ENCODE data around the gene HES7. TPM values are rescaled to one million over a fixed set of nuclear protein-coding genes. Genes with fewer than 3 reads are reported as not detected.
A peak's percentile ranks its signal among the peaks of the same experiment; 100 is the strongest.

Gene HES7
- total RNA-seq, 2 experiments from 2014 or later: 0.52 to 0.53 TPM

DNA sequence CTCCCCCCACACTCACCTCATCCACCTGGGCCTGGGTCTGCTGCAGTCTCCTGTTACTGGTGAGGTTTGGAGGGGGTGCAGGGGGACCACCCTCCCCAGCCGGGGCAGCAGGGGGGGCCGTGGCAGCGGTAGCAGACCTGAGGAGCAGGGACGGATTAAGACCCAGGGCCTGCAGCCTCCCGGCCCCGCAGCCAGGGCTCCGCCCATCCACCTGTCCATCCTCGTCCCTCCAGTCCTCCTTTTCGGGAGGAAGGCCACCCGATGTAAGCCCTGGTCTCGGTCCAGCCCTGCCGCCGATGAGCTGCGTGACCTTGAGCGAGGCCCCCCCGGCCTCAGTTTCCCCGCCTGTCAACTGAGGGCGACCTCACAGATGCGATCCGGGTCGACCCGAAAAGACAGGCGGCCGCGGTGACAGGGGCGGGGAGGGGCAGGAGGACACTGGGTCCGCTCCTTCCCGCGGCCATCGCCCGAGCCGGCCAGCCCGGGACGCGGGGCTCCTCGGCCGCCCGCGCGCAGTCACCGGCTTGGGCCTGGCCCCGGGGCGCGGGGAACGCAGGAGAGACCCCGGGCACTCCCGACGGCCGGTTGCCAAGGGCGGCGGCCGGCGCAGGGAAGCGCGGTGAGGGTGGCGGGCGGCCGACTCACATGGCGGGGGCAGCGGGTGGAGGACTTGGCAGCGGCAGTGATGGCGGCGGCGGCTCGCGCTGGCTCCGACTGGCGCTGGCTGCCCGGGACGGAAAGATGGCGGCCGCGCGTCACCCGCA is 38.5 kb upstream of the HES7 start, which contains the start of gene VAMP2:
TSS of gene VAMP2 (minus strand) at position 716 of the 764 bp plus-strand sequence. CDS start at position 647, 69 bp downstream.
- Histone ChIP-seq H3K36me3 (ENCODE audit: insufficient read depth, low read length) (peaks cover 31% of the 10 kb centered on the region), H3K27ac (ENCODE audit: low read depth in 1 of 2, low read length in 2 of 2) (peak within 1 kb of the TSS; percentile 94 to 96), H3K4me1 (ENCODE audit: insufficient read depth, low read length) (peaks cover 72% of the 10 kb centered on the region), H3K4me3 (ENCODE audit: low read length) (peak within 1 kb of the TSS; percentile 86), H3K27me3 (ENCODE audit: control insufficient read depth in 1 of 2, insufficient read depth in 2 of 2, low read length in 2 of 2) (no peaks in the 10 kb centered on the region), H3K9me3 (ENCODE audit: control insufficient read depth in 1 of 2, insufficient read depth in 1 of 2, low read length in 2 of 2) (no peaks in the 10 kb centered on the region)
- ATAC-seq (ENCODE audit: poor library complexity): peak; percentile 47
- peak; percentile 71 to 95 (median 83) for DNase-seq
- ChIA-PET POLR2A (interaction anchor here (1.9 to 16.4 kb wide), 6 partner anchors 8 to 60 kb away, joined by 5 to 419 read pairs (median 32); partner anchors contain the start of genes BORCS6 and TMEM107), CTCF (interaction anchor here (1.8 kb wide), 1 partner anchor 23 kb away, joined by 7 read pairs; no protein-coding TSS in a partner anchor)
- H3K4me1 Mint-ChIP-seq (ENCODE audit: low read depth): peaks cover 67% of the 10 kb centered on the region
- no peaks in the 10 kb centered on the region for H3K27me3 Mint-ChIP-seq
- peak within 1 kb of the TSS; percentile 95 for H3K4me3 Mint-ChIP-seq
- peaks cover 43% of the 10 kb centered on the region for H3K36me3 Mint-ChIP-seq (ENCODE audit: low read depth)
- no peak within 1 kb of the TSS for H3K27ac Mint-ChIP-seq
- TF ChIP-seq, protein P1, sequence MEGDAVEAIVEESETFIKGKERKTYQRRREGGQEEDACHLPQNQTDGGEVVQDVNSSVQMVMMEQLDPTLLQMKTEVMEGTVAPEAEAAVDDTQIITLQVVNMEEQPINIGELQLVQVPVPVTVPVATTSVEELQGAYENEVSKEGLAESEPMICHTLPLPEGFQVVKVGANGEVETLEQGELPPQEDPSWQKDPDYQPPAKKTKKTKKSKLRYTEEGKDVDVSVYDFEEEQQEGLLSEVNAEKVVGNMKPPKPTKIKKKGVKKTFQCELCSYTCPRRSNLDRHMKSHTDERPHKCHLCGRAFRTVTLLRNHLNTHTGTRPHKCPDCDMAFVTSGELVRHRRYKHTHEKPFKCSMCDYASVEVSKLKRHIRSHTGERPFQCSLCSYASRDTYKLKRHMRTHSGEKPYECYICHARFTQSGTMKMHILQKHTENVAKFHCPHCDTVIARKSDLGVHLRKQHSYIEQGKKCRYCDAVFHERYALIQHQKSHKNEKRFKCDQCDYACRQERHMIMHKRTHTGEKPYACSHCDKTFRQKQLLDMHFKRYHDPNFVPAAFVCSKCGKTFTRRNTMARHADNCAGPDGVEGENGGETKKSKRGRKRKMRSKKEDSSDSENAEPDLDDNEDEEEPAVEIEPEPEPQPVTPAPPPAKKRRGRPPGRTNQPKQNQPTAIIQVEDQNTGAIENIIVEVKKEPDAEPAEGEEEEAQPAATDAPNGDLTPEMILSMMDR (IDR thresholded peaks at IDR 0.05): no peak
- no peaks in the 10 kb centered on the region for H3K9me3 Mint-ChIP-seq
- intact Hi-C loops (cut with DNase I, micrococcal nuclease): loop anchor here in 1 of 2 experiments (5.0 kb wide), 1 partner anchor 40 kb away; the partner anchor contains the start of gene HES7

DNA sequence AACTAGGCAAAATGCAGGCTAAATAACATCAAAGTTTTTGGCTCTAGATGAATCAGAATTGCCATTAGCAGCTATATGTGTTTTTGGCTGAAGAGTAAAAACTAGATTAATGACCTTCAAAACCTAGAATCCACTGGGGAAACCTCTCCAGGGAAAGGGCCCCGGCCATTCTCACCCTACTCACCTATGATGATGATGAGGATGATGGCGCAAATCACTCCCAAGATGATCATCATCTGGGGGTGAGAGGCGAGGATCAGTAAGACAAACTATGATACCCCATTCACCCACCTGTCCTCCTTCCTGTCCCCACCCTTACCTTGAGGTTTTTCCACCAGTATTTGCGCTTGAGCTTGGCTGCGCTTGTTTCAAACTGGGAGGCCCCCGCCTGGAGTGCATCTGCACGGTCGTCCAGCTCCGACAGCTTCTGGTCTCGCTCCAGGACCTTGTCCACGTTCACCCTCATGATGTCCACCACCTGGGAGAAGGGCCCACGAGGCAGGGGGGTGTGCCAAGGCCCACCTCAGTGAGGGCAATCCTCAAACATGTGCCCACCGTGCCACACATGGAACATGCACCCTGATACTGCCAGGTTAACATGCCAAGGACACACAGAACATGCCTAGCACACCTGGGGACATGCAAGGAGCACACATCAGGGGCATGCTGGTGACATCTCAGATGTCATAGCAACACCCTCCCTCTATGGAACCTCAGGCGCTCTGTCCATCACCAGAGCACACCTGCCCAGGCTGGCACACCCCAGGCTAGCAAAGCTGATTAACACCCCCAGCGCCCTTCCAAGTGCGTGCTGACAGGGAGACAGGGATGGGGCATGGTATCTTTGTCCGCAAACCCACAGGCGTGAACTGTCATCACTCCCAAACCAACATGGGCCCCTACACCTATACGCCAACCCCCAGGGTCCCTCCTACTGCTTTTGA is 37.7 kb upstream of the HES7 start:
- intact Hi-C loops (cut with DNase I, micrococcal nuclease): loop anchor here in 1 of 2 experiments (5.0 kb wide), 1 partner anchor 39 kb away; the partner anchor contains the start of gene HES7
- Mint-ChIP-seq H3K4me1 (ENCODE audit: low read depth) (peaks cover 64% of the 10 kb centered on the region), H3K9me3 (no peaks in the 10 kb centered on the region), H3K36me3 (ENCODE audit: low read depth) (peaks cover 43% of the 10 kb centered on the region), H3K27me3 (no peaks in the 10 kb centered on the region), H3K4me3 (peak overlapping the region; percentile 95), H3K27ac (no peak overlapping the region)
- H3K4me1 ChIP-seq (ENCODE audit: insufficient read depth, low read length): peaks cover 80% of the 10 kb centered on the region
- POLR2A ChIA-PET: interaction anchor here (0.6 to 16.4 kb wide), 8 partner anchors 10 to 60 kb away, joined by 3 to 419 read pairs (median 19); partner anchors contain the start of genes ALOXE3, BORCS6, PER1 and TMEM107
- peak overlapping the region; percentile 94 to 96 for H3K27ac ChIP-seq (ENCODE audit: low read depth in 1 of 2, low read length in 2 of 2)
- H3K27me3 ChIP-seq (ENCODE audit: control insufficient read depth in 1 of 2, insufficient read depth in 2 of 2, low read length in 2 of 2): no peaks in the 10 kb centered on the region
- peak overlapping the region; percentile 86 for H3K4me3 ChIP-seq (ENCODE audit: low read length)
- peak; percentile 6 for ATAC-seq (ENCODE audit: poor library complexity)
- peaks cover 31% of the 10 kb centered on the region for H3K36me3 ChIP-seq (ENCODE audit: insufficient read depth, low read length)
- TF ChIP-seq, protein P1 (IDR thresholded peaks at IDR 0.05): no peak
- DNase-seq: peak in 3 of 14 experiments; percentile 42 to 54 (median 49)
- no peaks in the 10 kb centered on the region for H3K9me3 ChIP-seq (ENCODE audit: control insufficient read depth in 1 of 2, insufficient read depth in 1 of 2, low read length in 2 of 2)
- CTCF ChIA-PET: interaction anchor here (1.8 kb wide), 1 partner anchor 22 kb away, joined by 7 read pairs; no protein-coding TSS in a partner anchor

Measured in CD4-positive, alpha-beta T cell (primary cell).